Caco-2 (cell line): ENCODE results near the gene BUD13. TPM values are rescaled to one million over a fixed set of nuclear protein-coding genes. Genes with fewer than 3 reads are reported as not detected.
A peak's percentile ranks its signal among the peaks of the same experiment; 100 is the strongest.

Experiments used
- BruUV-seq: library from RNA; stranded (reverse); fragments of 400-500 nt; replicated peaks from 2 replicates; lab custom pipeline; 2021; lab: Mats Ljungman, UMichigan
- CTCF ChIA-PET: fragments of 300-600 bp; sonication (Branson Sonifier 250); formaldehyde crosslinking; loops from one replicate; lab custom pipeline; 2022; ENCODE audit warnings: antibody characterized with exemption; lab: Charles Lee
- POLR2A ChIA-PET: fragments of 300-600 bp; sonication (Branson Sonifier 250); formaldehyde crosslinking; loops from one replicate; lab custom pipeline; 2022; ENCODE audit warnings: antibody characterized with exemption; lab: Charles Lee
- DNase-seq, 2 experiments: peaks; one replicate each; pipeline versions ENCODE4 v3.0.0 to v3.0.0-alpha.2; 2020 to 2022
- H3K27me3 ChIP-seq: replicated peaks from 2 replicates; pipeline ENCODE4 v1.6.0; 2011; ENCODE audit warnings: low read length; ENCODE audit not compliant: control insufficient read depth, insufficient read depth
- H3K36me3 ChIP-seq: 2 replicates; pipeline ENCODE4 v1.5.1; 2011; ENCODE audit warnings: low read length; ENCODE audit not compliant: control insufficient read depth, insufficient read depth
- H3K4me1 ChIP-seq: fragments of 250-450 bp; sonication (Bioruptor Pico); 2 replicates; pipeline ENCODE4 v1.5.1; 2020; ENCODE audit warnings: mild to moderate bottlenecking
- H3K4me3 ChIP-seq: 2 replicates; pipeline ENCODE4 v1.5.1; 2011; ENCODE audit warnings: low read depth, mild to moderate bottlenecking, control low read depth, low read length
- H3K9me3 ChIP-seq: fragments of 250-450 bp; sonication (Bioruptor Pico); 2 replicates; pipeline ENCODE4 v1.5.1; 2020; ENCODE audit warnings: mild to moderate bottlenecking, moderate library complexity
- H3K27ac Mint-ChIP-seq: one replicate; pipeline ENCODE4 v1.8.0; 2022; ENCODE audit warnings: mixed read lengths; ENCODE audit not compliant: unreplicated experiment
- H3K27me3 Mint-ChIP-seq: one replicate; pipeline ENCODE4 v1.8.0; 2022; ENCODE audit warnings: mixed read lengths; ENCODE audit not compliant: insufficient read depth, unreplicated experiment
- H3K36me3 Mint-ChIP-seq: one replicate; pipeline ENCODE4 v1.8.0; 2022; ENCODE audit warnings: mild to moderate bottlenecking, mixed read lengths; ENCODE audit not compliant: insufficient read depth, unreplicated experiment
- H3K4me1 Mint-ChIP-seq: one replicate; pipeline ENCODE4 v1.8.0; 2022; ENCODE audit warnings: low read depth, mixed read lengths; ENCODE audit not compliant: unreplicated experiment
- H3K4me3 Mint-ChIP-seq: one replicate; pipeline ENCODE4 v1.8.0; 2022; ENCODE audit warnings: mild to moderate bottlenecking, moderate library complexity, mixed read lengths; ENCODE audit not compliant: unreplicated experiment
- H3K9me3 Mint-ChIP-seq: one replicate; pipeline ENCODE4 v1.8.0; 2022; ENCODE audit warnings: mixed read lengths; ENCODE audit not compliant: unreplicated experiment
- CTCF ChIP-seq, 2 experiments: fragments of 200-600 bp in 1 of 2; IDR thresholded peaks; 1 replicate in 1 of 2; 2 replicates in 1 of 2; pipeline versions ENCODE4 v1.5.1 to v1.8.0; 2011 to 2022; ENCODE audit warnings: antibody characterized with exemption in 1 of 2, control low read depth in 1 of 2, inconsistent platforms in 1 of 2, low read depth in 1 of 2, low read length in 1 of 2, mild to moderate bottlenecking in 1 of 2, moderate library complexity in 1 of 2; ENCODE audit not compliant: insufficient read depth in 1 of 2, severe bottlenecking in 1 of 2, unreplicated experiment in 1 of 2
- intact Hi-C: fragments of 100-400 bp; cut with micrococcal nuclease; formaldehyde crosslinking; loops from one replicate; pipeline ENCODE4 v1.10.0; 2022; ENCODE audit not compliant: unreplicated experiment
- total RNA-seq: library from RNA; stranded (reverse); gene quantifications from 2 replicates; pipeline ENCODE4 v1.2.3, GENCODE V29; 2022

Gene BUD13
- total RNA-seq, 1 experiment from 2014 or later = 42.6 TPM

- intact Hi-C loops = loop anchor here (1.0 kb wide), 1 partner anchor 15 kb away; no protein-coding TSS in a partner anchor
- Histone ChIP-seq H3K27me3 (no peaks in the 10 kb centered on the region), H3K4me1 (peaks cover 53% of the 10 kb centered on the region), H3K4me3 (no peak overlapping the region), H3K9me3 (peaks cover 7% of the 10 kb centered on the region), H3K36me3 (no peaks in the 10 kb centered on the region)
- TF ChIP-seq CTCF (IDR thresholded peaks at IDR 0.05; ENCODE audit: insufficient read depth in 1 of 2, low read depth in 1 of 2, low read length in 1 of 2, severe bottlenecking in 1 of 2, unreplicated experiment in 1 of 2) = no peak
- Mint-ChIP-seq H3K36me3 (peaks cover 2% of the 10 kb centered on the region), H3K27ac (peak overlapping the region; percentile 26), H3K27me3 (no peaks in the 10 kb centered on the region), H3K4me1 (peaks cover 33% of the 10 kb centered on the region), H3K9me3 (peaks cover 14% of the 10 kb centered on the region), H3K4me3 (peak overlapping the region; percentile 1)
- no peak for DNase-seq
- CTCF ChIA-PET = interaction anchor here (0.7 to 5.5 kb wide), 10 partner anchors 15 to 313 kb away, joined by 3 to 52 read pairs (median 4); partner anchors contain the start of genes APOA1, APOC3 and SIK3
- POLR2A ChIA-PET = interaction anchor here (0.5 to 0.9 kb wide), 2 partner anchors 21 to 579 kb away, joined by 3 read pairs; no protein-coding TSS in a partner anchor
- BruUV-seq = no TSS peak
These were observed 20.3 kb upstream of the BUD13 start for GRCh38 chr11:116792869-116793771.

GRCh38 chr11:116792144-116792868 is 19.5 kb upstream of the BUD13 start:
- Histone ChIP-seq H3K4me3 (no peak overlapping the region), H3K27me3 (no peaks in the 10 kb centered on the region), H3K9me3 (peaks cover 7% of the 10 kb centered on the region), H3K4me1 (peaks cover 48% of the 10 kb centered on the region), H3K36me3 (no peaks in the 10 kb centered on the region)
- peak; percentile 68 to 69 for DNase-seq
- ChIA-PET POLR2A (no interaction called here), CTCF (interaction anchor here (0.8 to 5.5 kb wide), 8 partner anchors 16 to 314 kb away, joined by 3 to 52 read pairs (median 6); partner anchors contain the start of genes APOA1, APOC3 and SIK3)
- BruUV-seq = no TSS peak
- H3K27me3 Mint-ChIP-seq = no peaks in the 10 kb centered on the region
- H3K36me3 Mint-ChIP-seq = peaks cover 8% of the 10 kb centered on the region
- intact Hi-C loops = loop anchor here (1.0 kb wide), 1 partner anchor 16 kb away; no protein-coding TSS in a partner anchor
- no peak overlapping the region for H3K4me3 Mint-ChIP-seq
- no peak for TF ChIP-seq CTCF (IDR thresholded peaks at IDR 0.05; ENCODE audit: insufficient read depth in 1 of 2, low read depth in 1 of 2, low read length in 1 of 2, severe bottlenecking in 1 of 2, unreplicated experiment in 1 of 2)
- peaks cover 35% of the 10 kb centered on the region for H3K4me1 Mint-ChIP-seq
- H3K27ac Mint-ChIP-seq = peak overlapping the region; percentile 26
- peaks cover 14% of the 10 kb centered on the region for H3K9me3 Mint-ChIP-seq

- no TSS peak for BruUV-seq
- Mint-ChIP-seq H3K4me1 (peaks cover 40% of the 10 kb centered on the region), H3K36me3 (peaks cover 13% of the 10 kb centered on the region), H3K27ac (peak within 1 kb of the TSS; percentile 26), H3K4me3 (no peak within 1 kb of the TSS), H3K9me3 (peaks cover 14% of the 10 kb centered on the region), H3K27me3 (no peaks in the 10 kb centered on the region)
- no peak for DNase-seq
- Histone ChIP-seq H3K36me3 (no peaks in the 10 kb centered on the region), H3K9me3 (peaks cover 4% of the 10 kb centered on the region), H3K4me1 (peaks cover 50% of the 10 kb centered on the region), H3K27me3 (no peaks in the 10 kb centered on the region), H3K4me3 (no peak within 1 kb of the TSS)
- no peak for TF ChIP-seq CTCF (IDR thresholded peaks at IDR 0.05; ENCODE audit: insufficient read depth in 1 of 2, low read depth in 1 of 2, low read length in 1 of 2, severe bottlenecking in 1 of 2, unreplicated experiment in 1 of 2)
- intact Hi-C loops = loop anchor here (1.0 kb wide), 3 partner anchors 17 to 315 kb away; no protein-coding TSS in a partner anchor
- ChIA-PET CTCF (interaction anchor here (0.6 to 5.5 kb wide), 24 partner anchors 9 to 435 kb away, joined by 3 to 52 read pairs (median 4); partner anchors contain the start of genes APOA1, APOA4 and APOC3), POLR2A (interaction anchor here (1.3 to 2.1 kb wide), 2 partner anchors 37 to 45 kb away, joined by 8 to 11 read pairs; partner anchors contain the start of genes APOA1 and APOC3)
These were observed 19.0 kb upstream of the BUD13 start, which contains the start of gene APOA5 for GRCh38 chr11:116791813-116792143. Gene APOA5, minus strand, starts transcription at chr11:116791879. Its CDS starts 19 bp downstream, at chr11:116791860.
